ENCODE results near the gene HS6ST3.

The HS6ST3 gene

DNA sequence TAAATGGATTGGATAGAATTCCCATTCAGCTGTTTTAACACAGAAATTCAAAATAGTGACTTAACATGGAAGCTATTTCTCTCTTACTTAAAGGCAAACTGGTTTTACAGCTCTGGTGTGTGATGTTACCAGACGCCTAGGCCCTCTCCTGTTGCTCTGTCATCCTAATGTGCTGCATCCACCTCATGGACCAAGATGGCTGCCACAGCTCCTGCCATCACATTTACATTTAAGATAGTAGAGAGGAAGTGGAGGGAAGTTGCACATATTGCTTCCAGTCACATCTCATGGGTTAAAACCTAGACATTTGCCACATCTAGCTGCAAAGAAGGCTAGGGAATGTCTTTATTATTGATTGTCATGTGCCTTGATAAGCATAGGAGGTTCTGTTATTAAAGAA is 746.8 kb downstream of the HS6ST3 start:
- Histone ChIP-seq H2AFZ (ENCODE audit: low read length) (no peak overlapping the region), H4K20me1 (ENCODE audit: insufficient read depth, low read length) (no peaks in the 10 kb centered on the region), H3K4me3 (ENCODE audit: low read depth, low read length, poor library complexity, severe bottlenecking) (no peak overlapping the region), H3K36me3 (ENCODE audit: insufficient read depth, low read length) (no peaks in the 10 kb centered on the region), H3K4me2 (ENCODE audit: low read length) (no peak overlapping the region), H3K4me1 (ENCODE audit: insufficient read depth, low read length, severe bottlenecking) (no peaks in the 10 kb centered on the region), H3K27me3 (ENCODE audit: insufficient read depth, low read length) (no peaks in the 10 kb centered on the region; the same call in none of the 2 replicates), H3K9me3 (ENCODE audit: low read length) (no peaks in the 10 kb centered on the region), H3K9ac (ENCODE audit: low read length) (no peak overlapping the region), H3K27ac (ENCODE audit: low read depth, low read length, poor library complexity, severe bottlenecking) (no peak overlapping the region), H3K9me2 (ENCODE audit: low read depth, low read length) (no peaks in the 10 kb centered on the region), H3F3A (ENCODE audit: insufficient read depth, low read length) (no peaks in the 10 kb centered on the region), H3K79me2 (ENCODE audit: insufficient read depth, low read length) (no peaks in the 10 kb centered on the region)
- TF ChIP-seq EZH2 (IDR thresholded peaks at IDR 0.05; ENCODE audit: borderline replicate concordance, low read length): no peak
- TF ChIP-seq, protein P1, sequence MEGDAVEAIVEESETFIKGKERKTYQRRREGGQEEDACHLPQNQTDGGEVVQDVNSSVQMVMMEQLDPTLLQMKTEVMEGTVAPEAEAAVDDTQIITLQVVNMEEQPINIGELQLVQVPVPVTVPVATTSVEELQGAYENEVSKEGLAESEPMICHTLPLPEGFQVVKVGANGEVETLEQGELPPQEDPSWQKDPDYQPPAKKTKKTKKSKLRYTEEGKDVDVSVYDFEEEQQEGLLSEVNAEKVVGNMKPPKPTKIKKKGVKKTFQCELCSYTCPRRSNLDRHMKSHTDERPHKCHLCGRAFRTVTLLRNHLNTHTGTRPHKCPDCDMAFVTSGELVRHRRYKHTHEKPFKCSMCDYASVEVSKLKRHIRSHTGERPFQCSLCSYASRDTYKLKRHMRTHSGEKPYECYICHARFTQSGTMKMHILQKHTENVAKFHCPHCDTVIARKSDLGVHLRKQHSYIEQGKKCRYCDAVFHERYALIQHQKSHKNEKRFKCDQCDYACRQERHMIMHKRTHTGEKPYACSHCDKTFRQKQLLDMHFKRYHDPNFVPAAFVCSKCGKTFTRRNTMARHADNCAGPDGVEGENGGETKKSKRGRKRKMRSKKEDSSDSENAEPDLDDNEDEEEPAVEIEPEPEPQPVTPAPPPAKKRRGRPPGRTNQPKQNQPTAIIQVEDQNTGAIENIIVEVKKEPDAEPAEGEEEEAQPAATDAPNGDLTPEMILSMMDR (IDR thresholded peaks at IDR 0.05; ENCODE audit: low read length): no peak

DNA sequence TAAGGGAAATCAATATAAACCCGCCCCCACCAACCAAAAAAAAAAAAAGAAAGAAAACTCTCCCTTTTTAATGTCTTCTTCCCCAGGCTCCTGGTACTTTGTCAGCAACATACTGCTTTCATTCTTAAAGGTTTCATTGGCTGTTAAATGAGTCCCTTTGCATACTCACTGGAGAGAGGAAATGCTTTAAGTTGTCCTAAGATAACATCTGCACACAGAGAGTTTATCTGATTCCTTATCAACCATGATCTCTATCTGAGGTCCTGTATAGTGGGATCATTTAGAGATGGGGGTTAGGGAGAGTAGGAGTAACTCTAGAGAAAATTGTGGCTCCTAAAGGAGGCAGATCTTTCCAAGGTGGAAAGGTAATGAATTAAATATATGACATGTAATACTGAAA is 747.9 kb downstream of the HS6ST3 start:
- H3K27ac ChIP-seq (ENCODE audit: low read depth, low read length, poor library complexity, severe bottlenecking): no peak overlapping the region
- no peaks in the 10 kb centered on the region; the same call in none of the 2 replicates for H3K27me3 ChIP-seq (ENCODE audit: insufficient read depth, low read length)
- TF ChIP-seq EZH2 (IDR thresholded peaks at IDR 0.05; ENCODE audit: borderline replicate concordance, low read length): no peak
- TF ChIP-seq, protein P1 (IDR thresholded peaks at IDR 0.05; ENCODE audit: low read length): no peak
- no peaks in the 10 kb centered on the region for H3K9me2 ChIP-seq (ENCODE audit: low read depth, low read length)
- no peak overlapping the region for H3K4me2 ChIP-seq (ENCODE audit: low read length)
- H3K36me3 ChIP-seq (ENCODE audit: insufficient read depth, low read length): no peaks in the 10 kb centered on the region
- H3F3A ChIP-seq (ENCODE audit: insufficient read depth, low read length): no peaks in the 10 kb centered on the region
- no peak overlapping the region for H3K9ac ChIP-seq (ENCODE audit: low read length)
- H3K9me3 ChIP-seq (ENCODE audit: low read length): no peaks in the 10 kb centered on the region
- H2AFZ ChIP-seq (ENCODE audit: low read length): no peak overlapping the region
- no peaks in the 10 kb centered on the region for H3K79me2 ChIP-seq (ENCODE audit: insufficient read depth, low read length)
- no peaks in the 10 kb centered on the region for H3K4me1 ChIP-seq (ENCODE audit: insufficient read depth, low read length, severe bottlenecking)
- no peaks in the 10 kb centered on the region for H4K20me1 ChIP-seq (ENCODE audit: insufficient read depth, low read length)
- H3K4me3 ChIP-seq (ENCODE audit: low read depth, low read length, poor library complexity, severe bottlenecking): no peak overlapping the region

DNA sequence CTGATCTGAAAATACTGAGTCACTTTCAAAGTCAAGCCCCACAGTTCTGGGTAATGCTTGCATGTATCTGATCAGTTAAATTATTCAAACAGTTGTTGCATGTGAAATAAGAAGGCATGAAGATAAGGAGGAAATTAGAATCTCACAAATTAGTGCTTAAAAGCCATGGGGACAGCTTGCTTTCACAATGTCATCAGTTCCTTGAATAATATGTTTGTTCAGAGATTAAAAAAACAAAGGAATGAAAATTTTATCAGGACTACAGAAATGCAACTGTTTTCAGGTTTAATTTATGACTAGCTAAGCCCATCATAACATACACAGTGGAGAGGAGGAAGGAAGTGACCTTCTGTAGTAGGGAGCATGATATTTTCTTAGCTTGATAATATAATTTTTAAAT is 754.3 kb downstream of the HS6ST3 start:
- no peaks in the 10 kb centered on the region for H3K79me2 ChIP-seq (ENCODE audit: insufficient read depth, low read length)
- H3K9me3 ChIP-seq (ENCODE audit: low read length): no peaks in the 10 kb centered on the region
- H3K4me1 ChIP-seq (ENCODE audit: insufficient read depth, low read length, severe bottlenecking): no peaks in the 10 kb centered on the region
- no peak overlapping the region for H2AFZ ChIP-seq (ENCODE audit: low read length)
- no peak overlapping the region for H3K9ac ChIP-seq (ENCODE audit: low read length)
- H3K27me3 ChIP-seq (ENCODE audit: insufficient read depth, low read length): no peaks in the 10 kb centered on the region
- TF ChIP-seq EZH2 (IDR thresholded peaks at IDR 0.05; ENCODE audit: borderline replicate concordance, low read length): no peak
- TF ChIP-seq, protein P1 (IDR thresholded peaks at IDR 0.05; ENCODE audit: low read length): no peak
- no peaks in the 10 kb centered on the region for H3K36me3 ChIP-seq (ENCODE audit: insufficient read depth, low read length)
- H3F3A ChIP-seq (ENCODE audit: insufficient read depth, low read length): no peaks in the 10 kb centered on the region
- no peaks in the 10 kb centered on the region for H3K9me2 ChIP-seq (ENCODE audit: low read depth, low read length)
- no peak overlapping the region for H3K27ac ChIP-seq (ENCODE audit: low read depth, low read length, poor library complexity, severe bottlenecking)
- H3K4me3 ChIP-seq (ENCODE audit: low read depth, low read length, poor library complexity, severe bottlenecking): no peak overlapping the region
- no peak overlapping the region for H3K4me2 ChIP-seq (ENCODE audit: low read length)
- no peaks in the 10 kb centered on the region for H4K20me1 ChIP-seq (ENCODE audit: insufficient read depth, low read length)

All from OCI-LY1 (cell line).